ENCODE results near the gene DRC7.

DRC7 gene

DNA sequence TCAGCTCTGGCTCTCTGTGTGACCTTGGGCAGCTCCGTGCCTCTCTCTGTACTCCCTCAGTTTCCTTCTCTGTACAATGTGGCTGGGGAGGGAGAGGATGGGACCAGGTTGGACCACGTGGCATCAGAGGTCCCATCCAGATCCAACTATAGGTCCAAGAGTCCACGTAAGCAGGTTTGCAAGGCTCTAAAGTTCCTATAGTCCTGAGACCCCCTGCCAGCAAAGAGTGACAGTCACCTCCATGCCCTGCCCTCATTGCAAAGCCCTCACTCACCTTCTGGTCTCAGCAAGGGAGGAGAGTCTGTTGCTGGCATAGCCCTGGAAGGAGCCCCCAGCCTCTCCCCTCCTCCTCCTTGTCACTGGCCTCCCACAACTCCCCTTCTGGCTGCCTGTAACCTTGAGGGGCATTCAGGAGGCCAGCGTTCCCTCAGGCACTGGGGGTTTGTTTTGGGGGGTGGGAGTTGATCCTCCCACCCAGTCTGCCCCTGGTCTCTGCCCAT is 6.1 kb upstream of the DRC7 start:
- no peak for TF ChIP-seq EZH2phosphoT487 (IDR thresholded peaks at IDR 0.05; ENCODE audit: low read depth)
- no peak for TF ChIP-seq CTCF (IDR thresholded peaks at IDR 0.05; ENCODE audit: low read depth, low read length)
- H3K27ac ChIP-seq (ENCODE audit: low read length) = no peak overlapping the region

GRCh38 chr16:57688987-57689761 is 5.4 kb upstream of the DRC7 start:
- no peak overlapping the region for H3K4me3 ChIP-seq (ENCODE audit: low read length)
- no peak overlapping the region for H3K27ac ChIP-seq (ENCODE audit: low read length)
- no peaks in the 10 kb centered on the region for H3K4me1 ChIP-seq (ENCODE audit: low read length)
- H3K9me3 ChIP-seq (ENCODE audit: insufficient read depth, low read length) = no peaks in the 10 kb centered on the region
- H2AFZ ChIP-seq (ENCODE audit: low read depth, low read length) = no peak overlapping the region
- no peak overlapping the region for H3K9ac ChIP-seq (ENCODE audit: low read length)
- H3K27me3 ChIP-seq (ENCODE audit: low read depth, low read length) = 0 out of 2 replicates have a peak, but pooled peaks cover 7% of the 10 kb centered on the region
- H3K4me2 ChIP-seq (ENCODE audit: low read length) = no peak overlapping the region
- no peaks in the 10 kb centered on the region for H4K20me1 ChIP-seq (ENCODE audit: insufficient read depth, low read length)
- no peaks in the 10 kb centered on the region for H3K79me2 ChIP-seq (ENCODE audit: low read length)
- no peaks in the 10 kb centered on the region for H3K36me3 ChIP-seq (replicated peaks; ENCODE audit: low read depth, low read length)
- no peak for TF ChIP-seq CTCF (IDR thresholded peaks at IDR 0.05; ENCODE audit: low read depth, low read length)
- TF ChIP-seq EZH2phosphoT487 (IDR thresholded peaks at IDR 0.05; ENCODE audit: low read depth) = no peak

More for the DNA sequence above, 6.1 kb upstream of the DRC7 start:
- Histone ChIP-seq H3K27me3 (ENCODE audit: low read depth, low read length) (0 out of 2 replicates have a peak, but pooled peaks cover 7% of the 10 kb centered on the region), H3K4me1 (ENCODE audit: low read length) (no peaks in the 10 kb centered on the region), H3K9ac (ENCODE audit: low read length) (no peak overlapping the region), H3K36me3 (replicated peaks; ENCODE audit: low read depth, low read length) (no peaks in the 10 kb centered on the region), H3K4me3 (ENCODE audit: low read length) (no peak overlapping the region), H3K4me2 (ENCODE audit: low read length) (no peak overlapping the region), H4K20me1 (ENCODE audit: insufficient read depth, low read length) (no peaks in the 10 kb centered on the region), H3K79me2 (ENCODE audit: low read length) (no peaks in the 10 kb centered on the region), H3K9me3 (ENCODE audit: insufficient read depth, low read length) (no peaks in the 10 kb centered on the region), H2AFZ (ENCODE audit: low read depth, low read length) (no peak overlapping the region)

- no peak overlapping the region for H3K27ac ChIP-seq (ENCODE audit: low read length)
- H3K27me3 ChIP-seq (ENCODE audit: low read depth, low read length) = 0 out of 2 replicates have a peak, but pooled peaks cover 7% of the 10 kb centered on the region
- TF ChIP-seq CTCF (IDR thresholded peaks at IDR 0.05; ENCODE audit: low read depth, low read length) (no peak), EZH2phosphoT487 (IDR thresholded peaks at IDR 0.05; ENCODE audit: low read depth) (no peak)
- no peak overlapping the region for H3K4me3 ChIP-seq (ENCODE audit: low read length)
- no peaks in the 10 kb centered on the region for H4K20me1 ChIP-seq (ENCODE audit: insufficient read depth, low read length)
- H3K79me2 ChIP-seq (ENCODE audit: low read length) = no peaks in the 10 kb centered on the region
- 0 out of 2 replicates have a peak, but pooled peaks cover 3% of the 10 kb centered on the region for H3K4me1 ChIP-seq (ENCODE audit: low read length)
- H3K9ac ChIP-seq (ENCODE audit: low read length) = no peak overlapping the region
- no peak overlapping the region for H2AFZ ChIP-seq (ENCODE audit: low read depth, low read length)
- H3K9me3 ChIP-seq (ENCODE audit: insufficient read depth, low read length) = no peaks in the 10 kb centered on the region
- no peaks in the 10 kb centered on the region for H3K36me3 ChIP-seq (replicated peaks; ENCODE audit: low read depth, low read length)
- H3K4me2 ChIP-seq (ENCODE audit: low read length) = no peak overlapping the region
These were observed 4.6 kb upstream of the DRC7 start for GRCh38 chr16:57689762-57690558.

Data from OCI-LY3 (cell line).